Panc1 (cell line): ENCODE measurements around the gene VPS4B. TPM values are rescaled to one million over a fixed set of nuclear protein-coding genes. Genes with fewer than 3 reads are reported as not detected.
A peak's percentile ranks its signal among the peaks of the same experiment; 100 is the strongest.

Experiments
- ATAC-seq: fragments of 200-7000 bp; cut with Tn5 transposase; 2 replicates; pipeline ENCODE4 v1.9.1; 2020; ENCODE audit warnings: mild to moderate bottlenecking, moderate library complexity
- BruUV-seq: library from RNA; stranded (reverse); fragments of 400-500 nt; replicated peaks from 2 replicates; lab custom pipeline; 2021; lab: Mats Ljungman, UMichigan
- CTCF ChIA-PET: fragments of 300-600 bp; sonication (Branson Sonifier 250); formaldehyde crosslinking; loops from one replicate; lab custom pipeline; 2022; ENCODE audit warnings: antibody characterized with exemption; lab: Charles Lee
- POLR2A ChIA-PET: fragments of 300-600 bp; sonication (Branson Sonifier 250); formaldehyde crosslinking; loops from one replicate; lab custom pipeline; 2022; ENCODE audit warnings: antibody characterized with exemption; lab: Charles Lee
- DNase-seq: peaks from one replicate; pipeline ENCODE4 v3.0.0-alpha.2; 2010; ENCODE audit warnings: low read depth, low spot score
- H3K27ac ChIP-seq: 2 replicates; pipeline ENCODE4 v1.5.1; 2011; ENCODE audit warnings: mild to moderate bottlenecking, low read length, inconsistent platforms
- H3K27me3 ChIP-seq: fragments of 200-500 bp; sonication (Bioruptor generic); 2 replicates; pipeline ENCODE4 v1.6.0; 2014; ENCODE audit warnings: low read length, inconsistent platforms; ENCODE audit not compliant: control insufficient read depth, insufficient read depth
- H3K36me3 ChIP-seq: fragments of 200-500 bp; sonication (Bioruptor generic); 2 replicates; pipeline ENCODE4 v1.5.1; 2014; ENCODE audit warnings: inconsistent platforms, mild to moderate bottlenecking, low read length, moderate library complexity; ENCODE audit not compliant: control insufficient read depth, insufficient read depth
- H3K4me1 ChIP-seq: 2 replicates; pipeline ENCODE4 v1.5.1; 2011; ENCODE audit warnings: inconsistent platforms, mild to moderate bottlenecking, low read length, moderate library complexity; ENCODE audit not compliant: control insufficient read depth, insufficient read depth
- H3K4me3 ChIP-seq, 2 experiments: 2 replicates each; pipeline ENCODE4 v1.5.1; 2011 to 2012; ENCODE audit warnings: low read depth in 2 of 2, low read length in 2 of 2, mild to moderate bottlenecking in 2 of 2, inconsistent platforms in 1 of 2, moderate library complexity in 1 of 2
- H3K9me3 ChIP-seq: fragments of 200-500 bp; sonication (Bioruptor generic); 2 replicates; pipeline ENCODE4 v1.5.1; 2014; ENCODE audit warnings: low read depth, mild to moderate bottlenecking, inconsistent platforms, low read length, moderate library complexity; ENCODE audit not compliant: control insufficient read depth, insufficient read depth
- POLR2AphosphoS5 ChIP-seq: IDR thresholded peaks from 2 replicates; pipeline ENCODE4 v1.6.1; 2012; ENCODE audit warnings: mild to moderate bottlenecking, low read depth, low read length, moderate library complexity
- SIN3A ChIP-seq: IDR thresholded peaks from 2 replicates; pipeline ENCODE4 v1.6.1; 2012; ENCODE audit warnings: low read depth, mild to moderate bottlenecking, low read length, moderate library complexity, borderline replicate concordance; ENCODE audit not compliant: insufficient read depth
- TCF7L2 ChIP-seq: IDR thresholded peaks from 2 replicates; pipeline ENCODE4 v1.6.1; 2011; ENCODE audit warnings: mild to moderate bottlenecking, low read depth, low read length, inconsistent platforms
- in situ Hi-C: cut with HindIII; loops from 2 replicates; pipeline ENCODE4 v1.10.0; 2016; ENCODE audit warnings: low sequenced_read_pairs, low pct_unique_long_range_greater_than_20kb
- intact Hi-C: fragments of 100-400 bp; cut with micrococcal nuclease; formaldehyde crosslinking; loops from one replicate; pipeline ENCODE4 v1.10.0; 2022; ENCODE audit not compliant: unreplicated experiment
- total RNA-seq: library from RNA; stranded (reverse); gene quantifications from one replicate; pipeline ENCODE4 v1.2.1, GENCODE V29; 2021; ENCODE audit not compliant: unreplicated experiment
- TF ChIP-seq, protein P1 (sequence below): fragments of 450-650 bp; IDR thresholded peaks from 2 replicates; pipeline ENCODE4 v1.5.1; 2017; ENCODE audit warnings: mild to moderate bottlenecking
- TF ChIP-seq, protein P2 (sequence below), 2 experiments: IDR thresholded peaks; 2 replicates each; pipeline ENCODE4 v1.6.1; 2011 to 2012; ENCODE audit warnings: low read depth in 2 of 2, control low read depth in 1 of 2, low read length in 1 of 2, mild to moderate bottlenecking in 1 of 2, moderate library complexity in 1 of 2; ENCODE audit not compliant: insufficient read depth in 1 of 2

Gene VPS4B
- total RNA-seq, 1 experiment from 2014 or later = 44.5 TPM

DNA sequence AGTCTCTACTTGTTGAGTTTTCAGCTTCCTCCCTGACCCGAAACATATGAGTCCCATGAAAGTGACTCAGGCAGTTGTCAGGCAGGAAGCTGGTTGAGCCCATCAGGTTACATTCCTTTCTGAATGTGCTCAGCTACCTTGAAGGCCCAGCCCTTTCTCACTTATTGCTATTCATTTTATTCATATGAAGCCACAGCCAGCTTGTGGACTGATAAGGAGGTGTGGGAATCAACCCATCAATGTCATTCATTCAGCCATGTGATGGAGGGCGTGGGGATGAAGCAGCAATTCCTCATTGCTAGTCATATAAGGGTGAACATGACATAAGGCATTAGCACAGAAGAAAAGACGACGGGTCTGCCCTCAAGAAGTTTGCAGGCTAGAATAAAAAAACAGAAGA lies 5.3 kb upstream of the VPS4B start:
- in situ Hi-C loops (no loop called here), intact Hi-C loops (no loop called here)
- no peak overlapping the region for H3K27ac ChIP-seq
- TF ChIP-seq, protein P1, sequence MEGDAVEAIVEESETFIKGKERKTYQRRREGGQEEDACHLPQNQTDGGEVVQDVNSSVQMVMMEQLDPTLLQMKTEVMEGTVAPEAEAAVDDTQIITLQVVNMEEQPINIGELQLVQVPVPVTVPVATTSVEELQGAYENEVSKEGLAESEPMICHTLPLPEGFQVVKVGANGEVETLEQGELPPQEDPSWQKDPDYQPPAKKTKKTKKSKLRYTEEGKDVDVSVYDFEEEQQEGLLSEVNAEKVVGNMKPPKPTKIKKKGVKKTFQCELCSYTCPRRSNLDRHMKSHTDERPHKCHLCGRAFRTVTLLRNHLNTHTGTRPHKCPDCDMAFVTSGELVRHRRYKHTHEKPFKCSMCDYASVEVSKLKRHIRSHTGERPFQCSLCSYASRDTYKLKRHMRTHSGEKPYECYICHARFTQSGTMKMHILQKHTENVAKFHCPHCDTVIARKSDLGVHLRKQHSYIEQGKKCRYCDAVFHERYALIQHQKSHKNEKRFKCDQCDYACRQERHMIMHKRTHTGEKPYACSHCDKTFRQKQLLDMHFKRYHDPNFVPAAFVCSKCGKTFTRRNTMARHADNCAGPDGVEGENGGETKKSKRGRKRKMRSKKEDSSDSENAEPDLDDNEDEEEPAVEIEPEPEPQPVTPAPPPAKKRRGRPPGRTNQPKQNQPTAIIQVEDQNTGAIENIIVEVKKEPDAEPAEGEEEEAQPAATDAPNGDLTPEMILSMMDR = no peak
- TF ChIP-seq POLR2AphosphoS5 (no peak), SIN3A (no peak), TCF7L2 (no peak)
- TF ChIP-seq, protein P2, sequence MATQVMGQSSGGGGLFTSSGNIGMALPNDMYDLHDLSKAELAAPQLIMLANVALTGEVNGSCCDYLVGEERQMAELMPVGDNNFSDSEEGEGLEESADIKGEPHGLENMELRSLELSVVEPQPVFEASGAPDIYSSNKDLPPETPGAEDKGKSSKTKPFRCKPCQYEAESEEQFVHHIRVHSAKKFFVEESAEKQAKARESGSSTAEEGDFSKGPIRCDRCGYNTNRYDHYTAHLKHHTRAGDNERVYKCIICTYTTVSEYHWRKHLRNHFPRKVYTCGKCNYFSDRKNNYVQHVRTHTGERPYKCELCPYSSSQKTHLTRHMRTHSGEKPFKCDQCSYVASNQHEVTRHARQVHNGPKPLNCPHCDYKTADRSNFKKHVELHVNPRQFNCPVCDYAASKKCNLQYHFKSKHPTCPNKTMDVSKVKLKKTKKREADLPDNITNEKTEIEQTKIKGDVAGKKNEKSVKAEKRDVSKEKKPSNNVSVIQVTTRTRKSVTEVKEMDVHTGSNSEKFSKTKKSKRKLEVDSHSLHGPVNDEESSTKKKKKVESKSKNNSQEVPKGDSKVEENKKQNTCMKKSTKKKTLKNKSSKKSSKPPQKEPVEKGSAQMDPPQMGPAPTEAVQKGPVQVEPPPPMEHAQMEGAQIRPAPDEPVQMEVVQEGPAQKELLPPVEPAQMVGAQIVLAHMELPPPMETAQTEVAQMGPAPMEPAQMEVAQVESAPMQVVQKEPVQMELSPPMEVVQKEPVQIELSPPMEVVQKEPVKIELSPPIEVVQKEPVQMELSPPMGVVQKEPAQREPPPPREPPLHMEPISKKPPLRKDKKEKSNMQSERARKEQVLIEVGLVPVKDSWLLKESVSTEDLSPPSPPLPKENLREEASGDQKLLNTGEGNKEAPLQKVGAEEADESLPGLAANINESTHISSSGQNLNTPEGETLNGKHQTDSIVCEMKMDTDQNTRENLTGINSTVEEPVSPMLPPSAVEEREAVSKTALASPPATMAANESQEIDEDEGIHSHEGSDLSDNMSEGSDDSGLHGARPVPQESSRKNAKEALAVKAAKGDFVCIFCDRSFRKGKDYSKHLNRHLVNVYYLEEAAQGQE (IDR thresholded peaks at IDR 0.05; ENCODE audit: insufficient read depth in 1 of 2, low read depth in 2 of 2, low read length in 1 of 2) = no peak
- no peak for ATAC-seq
- H3K27me3 ChIP-seq = 0 out of 2 replicates have a peak, but pooled peaks cover 3% of the 10 kb centered on the region
- POLR2A ChIA-PET = no interaction called here
- CTCF ChIA-PET = no interaction called here
- BruUV-seq = no TSS peak
- H3K36me3 ChIP-seq = no peaks in the 10 kb centered on the region
- H3K9me3 ChIP-seq = no peaks in the 10 kb centered on the region
- no peak overlapping the region for H3K4me3 ChIP-seq
- DNase-seq = no peak
- no peaks in the 10 kb centered on the region for H3K4me1 ChIP-seq

- BruUV-seq = TSS peak; percentile 98
- no peak for DNase-seq
- Histone ChIP-seq H3K9me3 (no peaks in the 10 kb centered on the region), H3K4me1 (no peaks in the 10 kb centered on the region), H3K36me3 (peaks cover 5% of the 10 kb centered on the region), H3K27ac (peak overlapping the region; percentile 57), H3K4me3 (peak overlapping the region; percentile 94 to 95), H3K27me3 (no peaks in the 10 kb centered on the region)
- TF ChIP-seq, protein P1 = no peak
- TF ChIP-seq TCF7L2 = no peak
- TF ChIP-seq SIN3A = no peak
- no peak for TF ChIP-seq POLR2AphosphoS5
- TF ChIP-seq, protein P2 (IDR thresholded peaks at IDR 0.05; ENCODE audit: insufficient read depth in 1 of 2, low read depth in 2 of 2, low read length in 1 of 2) = no peak
- peak; percentile 57 for ATAC-seq
- POLR2A ChIA-PET = no interaction called here
- in situ Hi-C loops (no loop called here), intact Hi-C loops (no loop called here)
- CTCF ChIA-PET = no interaction called here
These were observed 608 bp upstream of the VPS4B start for GRCh38 chr18:63422864-63423304.
